OCI-LY3 (cell line): ENCODE data around the gene STK4.
A peak's percentile ranks its signal among the peaks of the same experiment; 100 is the strongest.

Source experiments
- H2AFZ ChIP-seq: fragments of 200-600, 300-600 bp; shearing (Covaris generic); 2 replicates; pipeline ENCODE4 v1.6.0; 2014; ENCODE audit warnings: antibody characterized with exemption, low read depth, low read length
- H3K27ac ChIP-seq: fragments of 200-600, 300-600 bp; sonication (generic); 2 replicates; pipeline ENCODE4 v1.5.1; 2014; ENCODE audit warnings: mild to moderate bottlenecking, low read length, moderate library complexity, mixed read lengths
- H3K27me3 ChIP-seq: fragments of 200-600, 300-600 bp; sonication (generic); 2 replicates; pipeline ENCODE4 v1.6.1; 2014; ENCODE audit warnings: low read depth, low read length, mixed read lengths
- H3K36me3 ChIP-seq: fragments of 200-600, 300-600 bp; sonication (generic); replicated peaks from 2 replicates; pipeline ENCODE3; 2014; ENCODE audit warnings: low read depth, low read length, mixed read lengths
- H3K4me1 ChIP-seq: fragments of 300-600, 200-600 bp; sonication (generic); 2 replicates; pipeline ENCODE4 v1.6.1; 2014; ENCODE audit warnings: low read length, mixed read lengths
- H3K4me2 ChIP-seq: fragments of 200-600, 300-600 bp; sonication (generic); 2 replicates; pipeline ENCODE4 v1.6.1; 2014; ENCODE audit warnings: low read length, mixed read lengths
- H3K4me3 ChIP-seq: fragments of 300-600, 200-600 bp; sonication (generic); 2 replicates; pipeline ENCODE4 v1.5.1; 2014; ENCODE audit warnings: antibody characterized with exemption, mild to moderate bottlenecking, low read length, moderate library complexity
- H3K79me2 ChIP-seq: fragments of 300-600, 200-600 bp; shearing (Covaris generic); 2 replicates; pipeline ENCODE4 v1.6.1; 2014; ENCODE audit warnings: mild to moderate bottlenecking, low read length, mixed read lengths
- H3K9ac ChIP-seq: fragments of 300-600, 200-600 bp; shearing (Covaris generic); 2 replicates; pipeline ENCODE4 v1.6.0; 2014; ENCODE audit warnings: mild to moderate bottlenecking, low read length, moderate library complexity
- H3K9me3 ChIP-seq: fragments of 200-600, 300-600 bp; shearing (Covaris generic); 2 replicates; pipeline ENCODE4 v1.6.1; 2014; ENCODE audit warnings: low read length, mixed read lengths; ENCODE audit not compliant: insufficient read depth
- H4K20me1 ChIP-seq: fragments of 200-600, 300-600 bp; sonication (generic); 2 replicates; pipeline ENCODE4 v1.6.1; 2016; ENCODE audit warnings: low read length, mixed read lengths; ENCODE audit not compliant: insufficient read depth
- CTCF ChIP-seq: fragments of 200-600, 300-600 bp; sonication (generic); IDR thresholded peaks from 2 replicates; pipeline ENCODE4 v1.5.1; 2014; ENCODE audit warnings: antibody characterized with exemption, low read length, low read depth
- EZH2phosphoT487 ChIP-seq: fragments of 200-600 bp; shearing (Covaris generic); IDR thresholded peaks from 2 replicates; pipeline ENCODE4 v1.6.1; 2018; ENCODE audit warnings: antibody characterized with exemption, mixed run types, low read depth

STK4 gene

GRCh38 chr20:45094201-45094600 is 127.9 kb downstream of the STK4 start:
- H3K36me3 ChIP-seq, result peaks cover 68% of the 10 kb centered on the region
- H3K9ac ChIP-seq, result no peak overlapping the region
- TF ChIP-seq CTCF, result no peak
- no peak for TF ChIP-seq EZH2phosphoT487
- H2AFZ ChIP-seq, result no peak overlapping the region
- no peak overlapping the region for H3K4me2 ChIP-seq
- H3K9me3 ChIP-seq, result no peaks in the 10 kb centered on the region
- H3K27me3 ChIP-seq, result no peaks in the 10 kb centered on the region
- peaks cover 27% of the 10 kb centered on the region; the same call in 1 of the 2 replicates for H4K20me1 ChIP-seq
- H3K79me2 ChIP-seq, result no peaks in the 10 kb centered on the region
- no peaks in the 10 kb centered on the region for H3K4me1 ChIP-seq
- H3K27ac ChIP-seq, result no peak overlapping the region
- H3K4me3 ChIP-seq, result no peak overlapping the region

GRCh38 chr20:45094864-45095574 is 128.7 kb downstream of the STK4 start:
- Histone ChIP-seq H2AFZ (no peak overlapping the region), H3K9ac (no peak overlapping the region), H3K27ac (no peak overlapping the region), H3K79me2 (no peaks in the 10 kb centered on the region), H3K4me1 (no peaks in the 10 kb centered on the region), H3K4me2 (no peak overlapping the region), H4K20me1 (peaks cover 26% of the 10 kb centered on the region; the same call in 1 of the 2 replicates), H3K4me3 (no peak overlapping the region), H3K36me3 (peaks cover 60% of the 10 kb centered on the region), H3K9me3 (no peaks in the 10 kb centered on the region), H3K27me3 (no peaks in the 10 kb centered on the region)
- TF ChIP-seq CTCF (no peak), EZH2phosphoT487 (no peak)

GRCh38 chr20:45095805-45096238 is 129.5 kb downstream of the STK4 start:
- Histone ChIP-seq H3K4me1 (no peaks in the 10 kb centered on the region), H3K27ac (no peak overlapping the region), H2AFZ (no peak overlapping the region), H3K9me3 (no peaks in the 10 kb centered on the region), H3K4me3 (no peak overlapping the region), H3K9ac (no peak overlapping the region), H3K36me3 (peaks cover 52% of the 10 kb centered on the region), H4K20me1 (peaks cover 26% of the 10 kb centered on the region; the same call in 1 of the 2 replicates), H3K27me3 (no peaks in the 10 kb centered on the region), H3K79me2 (no peaks in the 10 kb centered on the region), H3K4me2 (no peak overlapping the region)
- TF ChIP-seq CTCF (peak; percentile 86), EZH2phosphoT487 (no peak)

- Histone ChIP-seq H3K27ac (no peak overlapping the region), H3K4me1 (no peaks in the 10 kb centered on the region), H3K9ac (no peak overlapping the region), H3K36me3 (peaks cover 43% of the 10 kb centered on the region), H3K4me2 (no peak overlapping the region), H3K79me2 (no peaks in the 10 kb centered on the region), H3K9me3 (no peaks in the 10 kb centered on the region), H3K4me3 (no peak overlapping the region), H3K27me3 (no peaks in the 10 kb centered on the region), H2AFZ (no peak overlapping the region), H4K20me1 (peaks cover 22% of the 10 kb centered on the region; the same call in 1 of the 2 replicates)
- TF ChIP-seq CTCF, result no peak
These were observed 130.5 kb downstream of the STK4 start for GRCh38 chr20:45096781-45097180.
